GM21447 (cell line): Measurements from ENCODE around the gene HMOX1.
"Not testable (repeated sequence)": the region's sequence is repeated elsewhere in the genome, so short reads cannot be mapped to it uniquely, and the experiment has no call there.

Source experiments
- ATAC-seq: cut with Tn5 transposase; IDR thresholded peaks from one replicate; pipeline ENCODE4 v1.9.1; 2021; ENCODE audit not compliant: unreplicated experiment

The HMOX1 gene

GRCh38 chr22:35349704-35350538 lies 31.0 kb upstream of the HMOX1 start:
- no peak for ATAC-seq

- ATAC-seq: peak; percentile 70
Observed at GRCh38 chr22:35350539-35351503, 30.1 kb upstream of the HMOX1 start.

- ATAC-seq: peak; percentile 45
Observed at GRCh38 chr22:35352214-35353111, 28.4 kb upstream of the HMOX1 start.

GRCh38 chr22:35353318-35353717 lies 27.6 kb upstream of the HMOX1 start:
- ATAC-seq: no peak

- ATAC-seq: no peak
Observed at GRCh38 chr22:35354068-35354467, 26.8 kb upstream of the HMOX1 start.

- ATAC-seq: no peak
Observed at GRCh38 chr22:35357883-35358621, 22.8 kb upstream of the HMOX1 start.

- no peak for ATAC-seq
Observed at GRCh38 chr22:35359380-35360065, 21.4 kb upstream of the HMOX1 start.

- ATAC-seq: no peak
Observed at GRCh38 chr22:35361001-35361558, 19.8 kb upstream of the HMOX1 start.

- no peak for ATAC-seq
Observed at GRCh38 chr22:35363566-35364086, 17.3 kb upstream of the HMOX1 start.

- ATAC-seq: not testable (repeated sequence)
Observed at GRCh38 chr22:35364230-35364629, 16.7 kb upstream of the HMOX1 start.

GRCh38 chr22:35367331-35367886 lies 13.5 kb upstream of the HMOX1 start:
- no peak for ATAC-seq

- ATAC-seq: no peak
Observed at GRCh38 chr22:35368386-35368785, 12.5 kb upstream of the HMOX1 start.

GRCh38 chr22:35369996-35370395 lies 10.9 kb upstream of the HMOX1 start:
- ATAC-seq: no peak

- ATAC-seq: no peak
Observed at GRCh38 chr22:35373781-35374180, 7.1 kb upstream of the HMOX1 start.

- ATAC-seq: no peak
Observed at GRCh38 chr22:35375031-35375430, 5.9 kb upstream of the HMOX1 start.

GRCh38 chr22:35375526-35375925 lies 5.4 kb upstream of the HMOX1 start:
- no peak for ATAC-seq

GRCh38 chr22:35376728-35377472 lies 4.0 kb upstream of the HMOX1 start:
- peak; percentile 48 for ATAC-seq

- no peak for ATAC-seq
Observed at GRCh38 chr22:35377735-35378134, 3.2 kb upstream of the HMOX1 start.
